ENCODE results near the gene EFNA3. TPM values are rescaled to one million over a fixed set of nuclear protein-coding genes. Genes with fewer than 3 reads are reported as not detected.
A peak's percentile ranks its signal among the peaks of the same experiment; 100 is the strongest.

Gene EFNA3
- total RNA-seq, 1 experiment from 2014 or later = 23.5 TPM

DNA sequence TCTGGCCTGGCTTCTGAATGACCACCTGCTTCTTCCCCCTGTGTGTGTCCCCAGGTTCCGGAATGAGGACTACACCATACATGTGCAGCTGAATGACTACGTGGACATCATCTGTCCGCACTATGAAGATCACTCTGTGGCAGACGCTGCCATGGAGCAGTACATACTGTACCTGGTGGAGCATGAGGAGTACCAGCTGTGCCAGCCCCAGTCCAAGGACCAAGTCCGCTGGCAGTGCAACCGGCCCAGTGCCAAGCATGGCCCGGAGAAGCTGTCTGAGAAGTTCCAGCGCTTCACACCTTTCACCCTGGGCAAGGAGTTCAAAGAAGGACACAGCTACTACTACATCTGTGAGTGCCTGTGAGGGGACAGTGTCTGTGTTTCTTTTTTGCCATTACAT is 52.6 kb downstream of the EFNA3 start:
- ChIA-PET POLR2A (ENCODE audit: unreplicated experiment) (no interaction called here), CTCF (no interaction called here)
- Histone ChIP-seq H3K4me2 (ENCODE audit: low read length) (peak overlapping the region; percentile 97; the same call in 1 of the 2 replicates), H3K4me3 (ENCODE audit: low read length) (no peak overlapping the region), H2AFZ (ENCODE audit: low read length) (no peak overlapping the region), H3K27me3 (ENCODE audit: low read length) (no peaks in the 10 kb centered on the region), H3K4me1 (ENCODE audit: insufficient read depth, low read length) (peaks cover 64% of the 10 kb centered on the region), H3K79me2 (ENCODE audit: low read length) (peaks cover 35% of the 10 kb centered on the region), H3K9ac (ENCODE audit: low read length) (no peak overlapping the region), H3K9me2 (replicated peaks; ENCODE audit: low read length) (no peaks in the 10 kb centered on the region), H3F3A (ENCODE audit: low read length, unreplicated experiment) (no peaks in the 10 kb centered on the region), H3K27ac (ENCODE audit: low read length) (no peak overlapping the region), H4K20me1 (ENCODE audit: low read length) (0 out of 2 replicates have a peak, but pooled peaks cover 6% of the 10 kb centered on the region), H3K36me3 (ENCODE audit: low read depth, low read length) (peaks cover 22% of the 10 kb centered on the region), H3K9me3 (ENCODE audit: low read length) (no peaks in the 10 kb centered on the region)
- no TSS peak for BruUV-seq (replicated peaks)
- no peak for DNase-seq
- ATAC-seq = no peak
- TF ChIP-seq, protein P1, sequence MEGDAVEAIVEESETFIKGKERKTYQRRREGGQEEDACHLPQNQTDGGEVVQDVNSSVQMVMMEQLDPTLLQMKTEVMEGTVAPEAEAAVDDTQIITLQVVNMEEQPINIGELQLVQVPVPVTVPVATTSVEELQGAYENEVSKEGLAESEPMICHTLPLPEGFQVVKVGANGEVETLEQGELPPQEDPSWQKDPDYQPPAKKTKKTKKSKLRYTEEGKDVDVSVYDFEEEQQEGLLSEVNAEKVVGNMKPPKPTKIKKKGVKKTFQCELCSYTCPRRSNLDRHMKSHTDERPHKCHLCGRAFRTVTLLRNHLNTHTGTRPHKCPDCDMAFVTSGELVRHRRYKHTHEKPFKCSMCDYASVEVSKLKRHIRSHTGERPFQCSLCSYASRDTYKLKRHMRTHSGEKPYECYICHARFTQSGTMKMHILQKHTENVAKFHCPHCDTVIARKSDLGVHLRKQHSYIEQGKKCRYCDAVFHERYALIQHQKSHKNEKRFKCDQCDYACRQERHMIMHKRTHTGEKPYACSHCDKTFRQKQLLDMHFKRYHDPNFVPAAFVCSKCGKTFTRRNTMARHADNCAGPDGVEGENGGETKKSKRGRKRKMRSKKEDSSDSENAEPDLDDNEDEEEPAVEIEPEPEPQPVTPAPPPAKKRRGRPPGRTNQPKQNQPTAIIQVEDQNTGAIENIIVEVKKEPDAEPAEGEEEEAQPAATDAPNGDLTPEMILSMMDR (conservative IDR thresholded peaks at IDR 0.05; ENCODE audit: low read depth, low read length) = no peak
- TF ChIP-seq EZH2phosphoT487 (IDR thresholded peaks at IDR 0.05; ENCODE audit: borderline replicate concordance, low read length) (no peak), EZH2 (IDR thresholded peaks at IDR 0.05; ENCODE audit: low read length, unreplicated experiment) (no peak)
- intact Hi-C loops (cut with micrococcal nuclease) = no loop called here

GRCh38 chr1:155131856-155132255 is 53.2 kb downstream of the EFNA3 start:
- POLR2A ChIA-PET (ENCODE audit: unreplicated experiment) = no interaction called here
- TF ChIP-seq, protein P1 (conservative IDR thresholded peaks at IDR 0.05; ENCODE audit: low read depth, low read length) = no peak
- TF ChIP-seq EZH2phosphoT487 (IDR thresholded peaks at IDR 0.05; ENCODE audit: borderline replicate concordance, low read length) (no peak), EZH2 (IDR thresholded peaks at IDR 0.05; ENCODE audit: low read length, unreplicated experiment) (no peak)
- H3K9me3 ChIP-seq (ENCODE audit: low read length) = no peaks in the 10 kb centered on the region

GRCh38 chr1:155133799-155134281 is 55.2 kb downstream of the EFNA3 start:
- intact Hi-C loops (cut with micrococcal nuclease) = no loop called here
- POLR2A ChIA-PET (ENCODE audit: unreplicated experiment) = no interaction called here
- DNase-seq (no peak), ATAC-seq (no peak)
- Histone ChIP-seq H4K20me1 (ENCODE audit: low read length) (no peaks in the 10 kb centered on the region), H3K36me3 (ENCODE audit: low read depth, low read length) (peaks cover 25% of the 10 kb centered on the region), H3F3A (ENCODE audit: low read length, unreplicated experiment) (no peaks in the 10 kb centered on the region), H3K27me3 (ENCODE audit: low read length) (no peaks in the 10 kb centered on the region), H3K9me3 (ENCODE audit: low read length) (no peaks in the 10 kb centered on the region), H3K9ac (ENCODE audit: low read length) (peak overlapping the region; percentile 45; the same call in 1 of the 2 replicates), H3K4me1 (ENCODE audit: insufficient read depth, low read length) (peaks cover 66% of the 10 kb centered on the region), H3K9me2 (replicated peaks; ENCODE audit: low read length) (no peaks in the 10 kb centered on the region), H2AFZ (ENCODE audit: low read length) (no peak overlapping the region), H3K4me3 (ENCODE audit: low read length) (no peak overlapping the region), H3K27ac (ENCODE audit: low read length) (peak overlapping the region; percentile 94), H3K4me2 (ENCODE audit: low read length) (peak overlapping the region; percentile 76), H3K79me2 (ENCODE audit: low read length) (peaks cover 47% of the 10 kb centered on the region)
- no peak for TF ChIP-seq EZH2phosphoT487 (IDR thresholded peaks at IDR 0.05; ENCODE audit: borderline replicate concordance, low read length)
- TF ChIP-seq, protein P1 (conservative IDR thresholded peaks at IDR 0.05; ENCODE audit: low read depth, low read length) = no peak
- TF ChIP-seq EZH2 (IDR thresholded peaks at IDR 0.05; ENCODE audit: low read length, unreplicated experiment) = no peak
- CTCF ChIA-PET = interaction anchor here (1.8 kb wide), 2 partner anchors 33 to 39 kb away, joined by 5 to 8 read pairs; partner anchors contain the start of gene KRTCAP2
- no TSS peak for BruUV-seq (replicated peaks)

More at GRCh38 chr1:155131856-155132255, 53.2 kb downstream of the EFNA3 start:
- peaks cover 38% of the 10 kb centered on the region for H3K79me2 ChIP-seq (ENCODE audit: low read length)
- no peak overlapping the region for H2AFZ ChIP-seq (ENCODE audit: low read length)
- H4K20me1 ChIP-seq (ENCODE audit: low read length) = 0 out of 2 replicates have a peak, but pooled peaks cover 6% of the 10 kb centered on the region
- no peak for DNase-seq
- H3K9ac ChIP-seq (ENCODE audit: low read length) = no peak overlapping the region
- BruUV-seq (replicated peaks) = no TSS peak
- peaks cover 62% of the 10 kb centered on the region for H3K4me1 ChIP-seq (ENCODE audit: insufficient read depth, low read length)
- no peak overlapping the region for H3K4me2 ChIP-seq (ENCODE audit: low read length)
- H3K27ac ChIP-seq (ENCODE audit: low read length) = no peak overlapping the region
- H3K27me3 ChIP-seq (ENCODE audit: low read length) = no peaks in the 10 kb centered on the region
- H3K4me3 ChIP-seq (ENCODE audit: low read length) = no peak overlapping the region
- intact Hi-C loops (cut with micrococcal nuclease) = no loop called here
- ATAC-seq = no peak
- H3F3A ChIP-seq (ENCODE audit: low read length, unreplicated experiment) = no peaks in the 10 kb centered on the region
- H3K36me3 ChIP-seq (ENCODE audit: low read depth, low read length) = peaks cover 22% of the 10 kb centered on the region
- no peaks in the 10 kb centered on the region for H3K9me2 ChIP-seq (replicated peaks; ENCODE audit: low read length)
- CTCF ChIA-PET = no interaction called here

Measured in PC-3 (cell line).